ENCODE measurements around the gene BST1.
"Not testable (repeated sequence)": the region's sequence is repeated elsewhere in the genome, so short reads cannot be mapped to it uniquely, and the experiment has no call there.

The BST1 gene

DNA sequence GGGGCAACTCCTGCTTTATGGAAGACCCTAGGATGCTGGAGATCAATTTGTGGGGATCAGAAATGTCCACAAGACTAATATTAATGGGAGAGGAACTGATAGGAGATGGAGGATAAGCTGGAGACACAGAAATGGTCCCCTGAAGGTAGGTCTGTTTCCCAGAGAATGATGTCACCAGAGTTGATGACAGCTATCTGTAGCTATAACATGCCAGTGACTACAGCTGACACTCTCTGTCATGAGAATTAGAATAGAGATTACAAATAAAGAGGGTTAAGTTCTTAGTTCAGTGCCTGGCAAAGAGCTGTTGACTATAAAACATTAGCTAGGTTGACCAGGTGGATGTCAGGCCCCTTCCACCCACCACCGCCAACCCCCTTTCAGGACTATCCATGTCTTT lies 9.3 kb downstream of the BST1 start:
- H3K4me1 Mint-ChIP-seq: peaks cover 5% of the 10 kb centered on the region
- H3K27ac Mint-ChIP-seq: no peak overlapping the region
- H3K36me3 Mint-ChIP-seq (ENCODE audit: low read depth): no peaks in the 10 kb centered on the region
- H3K9me3 Mint-ChIP-seq: no peaks in the 10 kb centered on the region
- ATAC-seq: peak; percentile 33
- H3K27me3 Mint-ChIP-seq: no peaks in the 10 kb centered on the region
- DNase-seq: no peak
- H3K4me3 Mint-ChIP-seq: no peak overlapping the region

DNA sequence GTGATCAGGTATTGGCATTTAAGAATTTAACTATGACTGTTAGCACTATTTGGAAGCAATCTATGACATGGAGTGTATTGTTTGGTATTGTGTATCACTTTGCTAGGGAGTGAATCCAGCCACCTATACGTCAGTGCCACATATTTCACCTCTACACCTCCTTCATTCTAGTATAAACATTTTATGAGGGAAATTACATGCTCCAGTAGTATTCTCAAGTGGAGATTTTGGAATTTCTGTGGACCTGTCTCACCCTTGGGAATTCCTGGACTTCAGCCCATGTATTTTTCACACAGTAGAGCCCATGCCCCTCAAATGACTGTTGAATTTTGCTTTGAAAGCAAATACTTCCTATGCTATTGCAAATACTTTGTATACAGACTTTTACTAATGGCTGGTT lies 11.3 kb downstream of the BST1 start:
- Mint-ChIP-seq H3K4me3 (no peak overlapping the region), H3K36me3 (ENCODE audit: low read depth) (no peaks in the 10 kb centered on the region), H3K27me3 (no peaks in the 10 kb centered on the region), H3K9me3 (no peaks in the 10 kb centered on the region), H3K4me1 (peaks cover 5% of the 10 kb centered on the region), H3K27ac (no peak overlapping the region)
- ATAC-seq (no peak), DNase-seq (no peak)

GRCh38 chr4:15714646-15715435 lies 12.0 kb downstream of the BST1 start:
- no peak overlapping the region for H3K4me3 Mint-ChIP-seq
- ATAC-seq (no peak), DNase-seq (no peak)
- H3K27ac Mint-ChIP-seq: no peak overlapping the region
- no peaks in the 10 kb centered on the region for H3K27me3 Mint-ChIP-seq
- no peaks in the 10 kb centered on the region for H3K9me3 Mint-ChIP-seq
- no peaks in the 10 kb centered on the region for H3K36me3 Mint-ChIP-seq (ENCODE audit: low read depth)
- H3K4me1 Mint-ChIP-seq: peaks cover 5% of the 10 kb centered on the region

DNA sequence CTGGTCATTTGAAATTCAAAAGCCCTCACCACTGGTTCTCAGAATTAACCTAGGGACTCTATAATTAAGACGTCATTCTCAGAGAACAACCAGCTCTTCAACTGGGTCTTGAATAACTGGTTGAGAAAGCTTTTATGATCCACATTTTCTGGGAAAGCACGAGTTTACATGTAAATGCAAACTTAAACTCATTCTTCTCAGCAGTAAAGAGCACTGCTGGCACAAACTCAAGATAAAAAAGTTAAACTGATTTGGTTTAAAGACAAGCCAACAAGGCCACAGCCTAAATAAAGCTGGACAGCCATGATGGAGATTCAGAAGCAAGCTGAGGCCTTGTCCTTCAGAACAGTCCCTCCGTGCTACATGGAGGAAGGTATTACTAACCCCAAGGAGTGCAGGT lies 13.2 kb downstream of the BST1 start:
- Mint-ChIP-seq H3K4me3 (no peak overlapping the region), H3K27ac (no peak overlapping the region), H3K4me1 (peaks cover 5% of the 10 kb centered on the region), H3K36me3 (ENCODE audit: low read depth) (no peaks in the 10 kb centered on the region), H3K27me3 (no peaks in the 10 kb centered on the region), H3K9me3 (no peaks in the 10 kb centered on the region)
- ATAC-seq (no peak), DNase-seq (no peak)

- H3K27me3 Mint-ChIP-seq: no peaks in the 10 kb centered on the region
- H3K9me3 Mint-ChIP-seq: no peaks in the 10 kb centered on the region
- no peak overlapping the region for H3K27ac Mint-ChIP-seq
- H3K36me3 Mint-ChIP-seq (ENCODE audit: low read depth): no peaks in the 10 kb centered on the region
- DNase-seq (no peak), ATAC-seq (no peak)
- H3K4me3 Mint-ChIP-seq: no peak overlapping the region
- peaks cover under 1% of the 10 kb centered on the region for H3K4me1 Mint-ChIP-seq
These were observed 14.2 kb downstream of the BST1 start for GRCh38 chr4:15717086-15717485.

GRCh38 chr4:15717657-15718416 lies 15.0 kb downstream of the BST1 start:
- no peaks in the 10 kb centered on the region for H3K36me3 Mint-ChIP-seq (ENCODE audit: low read depth)
- no peaks in the 10 kb centered on the region for H3K27me3 Mint-ChIP-seq
- H3K27ac Mint-ChIP-seq: no peak overlapping the region
- no peaks in the 10 kb centered on the region for H3K4me1 Mint-ChIP-seq
- DNase-seq (no peak), ATAC-seq (no peak)
- no peaks in the 10 kb centered on the region for H3K9me3 Mint-ChIP-seq
- H3K4me3 Mint-ChIP-seq: no peak overlapping the region

GRCh38 chr4:15718465-15718864 lies 15.6 kb downstream of the BST1 start:
- Mint-ChIP-seq H3K4me3 (no peak overlapping the region), H3K9me3 (no peaks in the 10 kb centered on the region), H3K27me3 (no peaks in the 10 kb centered on the region), H3K36me3 (ENCODE audit: low read depth) (no peaks in the 10 kb centered on the region), H3K27ac (no peak overlapping the region), H3K4me1 (no peaks in the 10 kb centered on the region)
- DNase-seq (no peak), ATAC-seq (no peak)

- H3K27me3 Mint-ChIP-seq: no peaks in the 10 kb centered on the region
- no peak overlapping the region for H3K4me3 Mint-ChIP-seq
- DNase-seq (no peak), ATAC-seq (no peak)
- no peaks in the 10 kb centered on the region for H3K9me3 Mint-ChIP-seq
- H3K4me1 Mint-ChIP-seq: no peaks in the 10 kb centered on the region
- H3K27ac Mint-ChIP-seq: no peak overlapping the region
- no peaks in the 10 kb centered on the region for H3K36me3 Mint-ChIP-seq (ENCODE audit: low read depth)
These were observed 16.1 kb downstream of the BST1 start for GRCh38 chr4:15718959-15719358.

DNA sequence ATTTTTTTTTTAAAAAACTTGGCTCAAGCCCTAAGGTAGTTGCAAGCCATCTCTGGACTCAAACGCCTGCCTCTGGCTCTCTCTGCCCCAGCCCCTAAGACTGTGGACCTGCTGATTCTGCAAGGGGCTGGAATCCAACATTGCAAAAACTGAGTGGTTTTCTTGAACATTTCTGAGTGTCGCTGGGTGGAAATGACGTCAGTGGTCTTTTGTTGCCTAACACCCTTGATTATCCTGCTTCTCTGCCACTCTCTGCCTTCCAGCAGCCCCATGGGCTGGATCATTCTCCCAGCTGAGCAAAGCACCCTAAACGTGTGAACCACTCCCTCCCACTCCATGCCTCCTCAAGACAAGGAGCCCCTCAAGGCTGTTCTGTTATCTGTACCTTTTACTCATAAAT lies 16.6 kb downstream of the BST1 start:
- Mint-ChIP-seq H3K27me3 (no peaks in the 10 kb centered on the region), H3K9me3 (no peaks in the 10 kb centered on the region), H3K4me3 (no peak overlapping the region), H3K4me1 (no peaks in the 10 kb centered on the region), H3K27ac (no peak overlapping the region), H3K36me3 (ENCODE audit: low read depth) (no peaks in the 10 kb centered on the region)
- ATAC-seq (no peak), DNase-seq (no peak)

GRCh38 chr4:15720851-15721250 lies 18.0 kb downstream of the BST1 start:
- ATAC-seq (no peak), DNase-seq (no peak)
- no peak overlapping the region for H3K4me3 Mint-ChIP-seq
- H3K4me1 Mint-ChIP-seq: peaks cover 3% of the 10 kb centered on the region
- H3K27ac Mint-ChIP-seq: no peak overlapping the region
- no peaks in the 10 kb centered on the region for H3K27me3 Mint-ChIP-seq
- H3K36me3 Mint-ChIP-seq (ENCODE audit: low read depth): no peaks in the 10 kb centered on the region
- no peaks in the 10 kb centered on the region for H3K9me3 Mint-ChIP-seq

DNA sequence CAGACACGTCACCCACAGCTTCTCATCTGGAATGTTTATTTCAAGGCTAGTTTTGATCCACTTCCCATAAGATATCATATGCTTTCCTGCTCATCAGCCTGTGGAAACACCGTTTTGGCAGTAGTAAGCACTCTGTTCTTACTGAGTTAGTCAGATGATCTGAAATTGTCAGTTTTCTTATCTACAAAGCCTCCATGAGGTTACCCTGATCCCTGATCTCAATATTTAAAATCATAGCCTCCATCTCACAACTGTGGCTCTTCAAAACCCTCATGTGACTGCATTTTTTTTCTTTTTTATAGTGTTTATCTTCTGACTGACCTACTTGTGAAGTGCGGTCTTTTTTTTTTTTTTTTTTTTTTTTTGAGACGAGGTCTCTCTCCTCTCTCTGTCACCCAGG lies 22.7 kb downstream of the BST1 start:
- Mint-ChIP-seq H3K4me3 (no peak overlapping the region), H3K27me3 (peaks cover 3% of the 10 kb centered on the region), H3K36me3 (ENCODE audit: low read depth) (no peaks in the 10 kb centered on the region), H3K4me1 (peaks cover 3% of the 10 kb centered on the region), H3K27ac (no peak overlapping the region), H3K9me3 (no peaks in the 10 kb centered on the region)
- ATAC-seq (no peak), DNase-seq (no peak)

DNA sequence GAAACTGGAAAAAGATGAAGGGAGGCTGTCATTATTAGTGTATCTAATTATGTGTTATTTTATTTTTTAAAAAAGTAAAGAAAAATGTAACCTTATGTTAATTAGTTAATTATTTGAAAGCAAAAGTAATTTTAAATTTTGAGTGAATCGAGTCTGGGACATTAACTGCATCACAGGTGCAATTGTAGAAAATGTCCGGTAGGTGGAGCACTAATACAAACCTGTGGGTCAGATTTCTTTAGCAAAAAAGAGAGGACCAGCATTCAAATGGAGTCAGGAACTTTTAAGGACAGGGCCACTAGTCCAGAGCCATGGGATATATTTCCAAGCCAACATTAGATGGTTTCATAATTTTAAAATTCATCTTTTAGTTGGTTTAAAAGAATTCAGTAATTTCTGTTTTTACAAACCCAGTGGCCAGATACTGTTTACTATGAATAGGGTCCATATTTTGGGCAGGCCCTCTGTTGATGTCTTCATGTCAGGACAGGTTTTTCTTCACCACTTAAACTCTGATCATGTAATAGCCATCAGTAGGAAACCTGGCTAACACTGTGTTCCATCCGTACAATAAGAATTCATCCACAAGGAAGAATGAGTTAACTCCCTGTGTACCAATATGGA lies 27.2 kb downstream of the BST1 start:
- ATAC-seq: peak; percentile 33
- no peak overlapping the region for H3K27ac Mint-ChIP-seq
- H3K4me3 Mint-ChIP-seq: no peak overlapping the region

DNA sequence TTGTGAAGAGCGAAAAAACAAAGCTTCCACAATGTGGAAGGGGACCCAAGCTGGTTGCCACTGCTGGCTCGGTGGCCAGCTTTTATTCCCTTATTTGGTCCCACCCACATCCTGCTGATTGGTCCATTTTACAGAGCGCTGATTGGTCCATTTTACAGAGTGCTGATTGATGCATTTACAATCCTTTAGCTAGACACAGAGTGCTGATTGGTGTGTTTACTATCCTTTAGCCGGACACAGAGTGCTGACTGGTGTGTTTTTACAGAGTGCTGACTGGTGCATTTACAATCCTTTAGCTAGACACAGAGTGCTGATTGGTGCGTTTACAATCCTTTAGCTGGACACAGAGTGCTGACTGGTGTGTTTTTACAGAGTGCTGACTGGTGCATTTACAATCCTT lies 30.2 kb downstream of the BST1 start:
- peaks cover 16% of the 10 kb centered on the region for H3K4me1 Mint-ChIP-seq
- H3K27me3 Mint-ChIP-seq; H3K36me3 Mint-ChIP-seq (ENCODE audit: low read depth); H3K27ac Mint-ChIP-seq; H3K4me3 Mint-ChIP-seq; H3K9me3 Mint-ChIP-seq; DNase-seq; ATAC-seq: not testable (repeated sequence)

More for the DNA sequence above, 27.2 kb downstream of the BST1 start:
- peaks cover 3% of the 10 kb centered on the region for H3K27me3 Mint-ChIP-seq
- peaks cover 9% of the 10 kb centered on the region for H3K4me1 Mint-ChIP-seq
- no peaks in the 10 kb centered on the region for H3K36me3 Mint-ChIP-seq (ENCODE audit: low read depth)
- peak; percentile 12 for DNase-seq
- H3K9me3 Mint-ChIP-seq: no peaks in the 10 kb centered on the region

DNA sequence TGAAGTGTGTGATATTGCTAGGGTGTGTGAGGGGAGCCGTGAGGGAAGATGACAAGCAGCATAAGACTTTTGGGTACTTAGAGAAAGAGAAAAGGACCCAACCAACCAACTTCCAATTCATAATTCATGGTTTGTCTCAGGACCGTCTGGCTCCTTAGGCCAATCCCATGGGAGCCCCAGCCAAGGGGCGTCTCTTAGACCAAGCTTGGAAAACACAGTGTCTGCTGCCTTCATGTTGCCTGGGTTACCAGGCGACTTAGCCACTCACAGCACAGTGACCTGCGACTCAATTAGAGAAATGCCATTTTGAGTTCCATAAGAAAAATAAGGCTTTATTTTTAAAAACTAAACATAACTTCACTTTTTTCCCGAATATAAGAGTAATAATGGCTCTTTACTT lies 32.7 kb downstream of the BST1 start:
- no peaks in the 10 kb centered on the region for H3K27me3 Mint-ChIP-seq
- no peak for ATAC-seq
- peaks cover 33% of the 10 kb centered on the region for H3K4me1 Mint-ChIP-seq

DNA sequence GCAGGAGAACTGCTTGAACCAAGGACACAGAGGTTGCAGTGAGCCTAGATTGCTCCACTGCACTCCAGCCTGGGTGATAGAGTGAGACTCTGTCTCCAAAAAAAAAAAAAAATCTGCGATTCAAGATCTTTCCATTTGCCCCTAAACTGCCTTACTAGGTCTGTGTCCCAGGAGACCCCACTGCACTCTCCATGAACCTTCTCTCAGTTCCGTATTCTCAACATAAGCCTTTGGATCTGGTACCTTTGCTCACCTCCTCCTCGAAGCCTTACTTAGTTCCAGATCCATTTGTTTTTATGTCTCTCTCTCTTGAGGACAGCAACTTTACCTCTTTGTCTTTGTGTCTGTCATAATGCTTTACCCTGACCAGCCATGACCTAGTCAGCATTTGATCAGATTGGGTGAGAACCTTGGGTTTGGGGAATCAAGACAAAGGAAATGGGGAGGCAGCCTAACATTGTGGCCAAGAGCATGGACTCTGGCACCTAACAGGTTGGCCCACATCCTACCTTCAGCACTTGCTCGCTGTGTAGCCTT lies 33.7 kb downstream of the BST1 start:
- no peak for DNase-seq
- H3K36me3 Mint-ChIP-seq (ENCODE audit: low read depth): peaks cover 13% of the 10 kb centered on the region
- H3K27ac Mint-ChIP-seq: no peak overlapping the region
- H3K4me1 Mint-ChIP-seq: peaks cover 33% of the 10 kb centered on the region
- H3K9me3 Mint-ChIP-seq: peaks cover 8% of the 10 kb centered on the region
- ATAC-seq: no peak
- H3K27me3 Mint-ChIP-seq: no peaks in the 10 kb centered on the region
- no peak overlapping the region for H3K4me3 Mint-ChIP-seq

More for the DNA sequence above, 32.7 kb downstream of the BST1 start:
- Mint-ChIP-seq H3K27ac (no peak overlapping the region), H3K9me3 (peaks cover 3% of the 10 kb centered on the region), H3K4me3 (no peak overlapping the region), H3K36me3 (ENCODE audit: low read depth) (peaks cover 7% of the 10 kb centered on the region)
- no peak for DNase-seq

Measured in activated naive CD8-positive, alpha-beta T cell treated with anti-CD3 and anti-CD28 coated beads, Interleukin-2, amount 50 U/mL, for 24 hours (primary cell).